DND-41 (cell line): Measurements from ENCODE around the gene MOK.

Experiments
- EZH2 ChIP-seq: IDR thresholded peaks from 3 replicates; pipeline ENCODE4 v1.6.1; 2012; ENCODE audit warnings: borderline replicate concordance, low read depth, mild to moderate bottlenecking, moderate library complexity, low read length, inconsistent platforms; ENCODE audit not compliant: severe bottlenecking
- TF ChIP-seq, protein P1 (sequence below): IDR thresholded peaks from 2 replicates; pipeline ENCODE4 v1.5.1; 2012; ENCODE audit warnings: borderline replicate concordance, low read length, moderate library complexity, mild to moderate bottlenecking; ENCODE audit not compliant: poor library complexity, severe bottlenecking; ENCODE audit errors: extremely low read depth

DNA sequence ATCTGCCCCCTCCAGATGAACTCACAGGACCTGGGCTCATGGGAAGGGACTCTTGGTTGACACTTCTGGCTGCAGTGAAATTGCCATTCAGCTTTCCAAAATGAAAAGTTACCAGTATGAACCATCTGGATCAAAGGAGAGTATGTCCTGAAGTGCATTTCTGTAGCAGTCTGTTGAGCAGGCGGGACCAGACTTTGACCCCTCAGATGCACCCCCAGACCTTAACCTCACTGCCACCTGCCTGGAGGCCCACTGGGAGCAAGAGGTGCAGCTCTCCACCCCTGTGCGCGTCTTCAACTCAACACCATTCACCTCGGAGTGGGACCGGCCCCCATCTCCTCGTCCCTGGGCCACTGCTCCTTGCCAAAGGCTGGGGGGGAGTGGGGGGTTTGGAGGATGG lies 55.0 kb downstream of the MOK start:
- TF ChIP-seq, protein P1, sequence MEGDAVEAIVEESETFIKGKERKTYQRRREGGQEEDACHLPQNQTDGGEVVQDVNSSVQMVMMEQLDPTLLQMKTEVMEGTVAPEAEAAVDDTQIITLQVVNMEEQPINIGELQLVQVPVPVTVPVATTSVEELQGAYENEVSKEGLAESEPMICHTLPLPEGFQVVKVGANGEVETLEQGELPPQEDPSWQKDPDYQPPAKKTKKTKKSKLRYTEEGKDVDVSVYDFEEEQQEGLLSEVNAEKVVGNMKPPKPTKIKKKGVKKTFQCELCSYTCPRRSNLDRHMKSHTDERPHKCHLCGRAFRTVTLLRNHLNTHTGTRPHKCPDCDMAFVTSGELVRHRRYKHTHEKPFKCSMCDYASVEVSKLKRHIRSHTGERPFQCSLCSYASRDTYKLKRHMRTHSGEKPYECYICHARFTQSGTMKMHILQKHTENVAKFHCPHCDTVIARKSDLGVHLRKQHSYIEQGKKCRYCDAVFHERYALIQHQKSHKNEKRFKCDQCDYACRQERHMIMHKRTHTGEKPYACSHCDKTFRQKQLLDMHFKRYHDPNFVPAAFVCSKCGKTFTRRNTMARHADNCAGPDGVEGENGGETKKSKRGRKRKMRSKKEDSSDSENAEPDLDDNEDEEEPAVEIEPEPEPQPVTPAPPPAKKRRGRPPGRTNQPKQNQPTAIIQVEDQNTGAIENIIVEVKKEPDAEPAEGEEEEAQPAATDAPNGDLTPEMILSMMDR, result no peak
- TF ChIP-seq EZH2, result no peak
